ENCODE data around the gene LRRC26.

DNA sequence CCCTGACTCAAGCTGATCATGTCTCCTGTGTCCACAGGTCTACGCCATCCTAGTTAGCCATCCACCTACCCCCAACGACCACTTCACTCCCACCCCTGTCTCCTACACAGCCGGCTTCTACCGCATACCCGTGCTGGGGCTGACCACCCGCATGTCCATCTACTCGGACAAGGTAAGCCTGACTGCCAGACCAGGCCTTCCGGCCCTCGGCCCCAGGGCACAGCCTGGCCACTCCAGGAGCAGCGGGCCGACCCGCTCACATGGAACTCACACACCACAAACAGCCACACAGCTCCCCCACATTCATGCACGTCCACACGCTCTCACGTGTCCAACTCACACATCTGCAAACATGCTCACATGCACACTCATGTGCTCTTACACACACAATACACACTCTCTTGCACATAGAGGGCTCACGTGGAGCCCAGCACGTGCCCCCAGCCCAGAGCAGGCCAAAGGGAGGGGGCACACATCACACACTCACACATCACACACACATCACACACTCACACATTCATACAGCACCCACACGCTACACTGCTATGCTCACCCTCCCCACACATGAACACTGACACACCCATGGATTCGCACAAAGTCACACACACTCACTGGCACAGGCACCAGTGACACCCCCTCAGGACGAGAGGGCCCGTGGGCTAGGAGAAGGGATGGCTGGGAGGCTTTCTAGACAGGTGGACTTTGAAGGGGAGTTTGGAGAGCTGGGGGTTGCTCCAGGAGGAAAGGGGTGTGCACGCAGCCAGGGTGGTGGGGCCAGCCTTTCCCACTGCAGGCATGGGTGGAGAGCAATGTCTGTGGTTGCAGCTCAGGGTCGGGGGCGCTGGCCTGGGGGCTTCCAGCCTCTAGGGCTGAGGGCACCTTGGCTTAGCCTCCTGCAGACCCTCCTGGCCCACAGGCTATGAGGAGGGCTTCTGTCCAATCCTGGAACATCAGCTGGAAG lies 27.6 kb downstream of the LRRC26 start:
- TF ChIP-seq, protein P1, sequence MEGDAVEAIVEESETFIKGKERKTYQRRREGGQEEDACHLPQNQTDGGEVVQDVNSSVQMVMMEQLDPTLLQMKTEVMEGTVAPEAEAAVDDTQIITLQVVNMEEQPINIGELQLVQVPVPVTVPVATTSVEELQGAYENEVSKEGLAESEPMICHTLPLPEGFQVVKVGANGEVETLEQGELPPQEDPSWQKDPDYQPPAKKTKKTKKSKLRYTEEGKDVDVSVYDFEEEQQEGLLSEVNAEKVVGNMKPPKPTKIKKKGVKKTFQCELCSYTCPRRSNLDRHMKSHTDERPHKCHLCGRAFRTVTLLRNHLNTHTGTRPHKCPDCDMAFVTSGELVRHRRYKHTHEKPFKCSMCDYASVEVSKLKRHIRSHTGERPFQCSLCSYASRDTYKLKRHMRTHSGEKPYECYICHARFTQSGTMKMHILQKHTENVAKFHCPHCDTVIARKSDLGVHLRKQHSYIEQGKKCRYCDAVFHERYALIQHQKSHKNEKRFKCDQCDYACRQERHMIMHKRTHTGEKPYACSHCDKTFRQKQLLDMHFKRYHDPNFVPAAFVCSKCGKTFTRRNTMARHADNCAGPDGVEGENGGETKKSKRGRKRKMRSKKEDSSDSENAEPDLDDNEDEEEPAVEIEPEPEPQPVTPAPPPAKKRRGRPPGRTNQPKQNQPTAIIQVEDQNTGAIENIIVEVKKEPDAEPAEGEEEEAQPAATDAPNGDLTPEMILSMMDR (IDR thresholded peaks at IDR 0.05; ENCODE audit: insufficient read depth, low read length), result no peak
- no peak for TF ChIP-seq POLR2AphosphoS5 (IDR thresholded peaks at IDR 0.05; ENCODE audit: low read depth)
- no peak for TF ChIP-seq SPI1 (IDR thresholded peaks at IDR 0.05; ENCODE audit: borderline replicate concordance, low read depth)
- TF ChIP-seq, protein P2, sequence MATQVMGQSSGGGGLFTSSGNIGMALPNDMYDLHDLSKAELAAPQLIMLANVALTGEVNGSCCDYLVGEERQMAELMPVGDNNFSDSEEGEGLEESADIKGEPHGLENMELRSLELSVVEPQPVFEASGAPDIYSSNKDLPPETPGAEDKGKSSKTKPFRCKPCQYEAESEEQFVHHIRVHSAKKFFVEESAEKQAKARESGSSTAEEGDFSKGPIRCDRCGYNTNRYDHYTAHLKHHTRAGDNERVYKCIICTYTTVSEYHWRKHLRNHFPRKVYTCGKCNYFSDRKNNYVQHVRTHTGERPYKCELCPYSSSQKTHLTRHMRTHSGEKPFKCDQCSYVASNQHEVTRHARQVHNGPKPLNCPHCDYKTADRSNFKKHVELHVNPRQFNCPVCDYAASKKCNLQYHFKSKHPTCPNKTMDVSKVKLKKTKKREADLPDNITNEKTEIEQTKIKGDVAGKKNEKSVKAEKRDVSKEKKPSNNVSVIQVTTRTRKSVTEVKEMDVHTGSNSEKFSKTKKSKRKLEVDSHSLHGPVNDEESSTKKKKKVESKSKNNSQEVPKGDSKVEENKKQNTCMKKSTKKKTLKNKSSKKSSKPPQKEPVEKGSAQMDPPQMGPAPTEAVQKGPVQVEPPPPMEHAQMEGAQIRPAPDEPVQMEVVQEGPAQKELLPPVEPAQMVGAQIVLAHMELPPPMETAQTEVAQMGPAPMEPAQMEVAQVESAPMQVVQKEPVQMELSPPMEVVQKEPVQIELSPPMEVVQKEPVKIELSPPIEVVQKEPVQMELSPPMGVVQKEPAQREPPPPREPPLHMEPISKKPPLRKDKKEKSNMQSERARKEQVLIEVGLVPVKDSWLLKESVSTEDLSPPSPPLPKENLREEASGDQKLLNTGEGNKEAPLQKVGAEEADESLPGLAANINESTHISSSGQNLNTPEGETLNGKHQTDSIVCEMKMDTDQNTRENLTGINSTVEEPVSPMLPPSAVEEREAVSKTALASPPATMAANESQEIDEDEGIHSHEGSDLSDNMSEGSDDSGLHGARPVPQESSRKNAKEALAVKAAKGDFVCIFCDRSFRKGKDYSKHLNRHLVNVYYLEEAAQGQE (IDR thresholded peaks at IDR 0.05; ENCODE audit: insufficient replicate concordance, low read depth), result no peak

All from HL-60 (cell line).